NK-92 treated with Interleukin-12 subunit alpha and Interleukin-12 subunit beta, amount 100 ng/mL, for 24 hours (cell line): ENCODE results near the gene ADAR.

Experiments
- DNase-seq: peaks from one replicate; lab custom pipeline; 2025; lab: John Stamatoyannopoulos, UW

The ADAR gene

DNA sequence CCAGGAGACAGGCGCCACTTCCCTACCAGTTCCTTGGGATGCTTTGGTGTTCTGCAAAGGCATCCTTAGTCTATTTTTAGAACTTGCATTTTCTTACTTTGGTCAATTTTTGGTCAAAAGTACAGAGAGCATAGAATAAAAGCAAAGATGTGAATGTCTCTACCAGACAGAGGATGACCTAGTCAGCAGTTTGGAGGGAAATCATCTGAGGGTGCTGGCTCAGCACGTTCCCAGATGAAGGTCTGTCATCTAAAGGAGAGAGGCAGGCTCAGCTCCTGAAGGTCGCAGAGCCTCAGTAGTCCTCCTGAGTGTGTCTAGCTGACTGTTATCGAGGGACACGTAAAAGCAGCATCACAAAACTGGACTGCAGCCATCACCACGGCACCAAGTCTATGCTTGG lies 25.1 kb downstream of the ADAR start:
- no peak for DNase-seq

DNA sequence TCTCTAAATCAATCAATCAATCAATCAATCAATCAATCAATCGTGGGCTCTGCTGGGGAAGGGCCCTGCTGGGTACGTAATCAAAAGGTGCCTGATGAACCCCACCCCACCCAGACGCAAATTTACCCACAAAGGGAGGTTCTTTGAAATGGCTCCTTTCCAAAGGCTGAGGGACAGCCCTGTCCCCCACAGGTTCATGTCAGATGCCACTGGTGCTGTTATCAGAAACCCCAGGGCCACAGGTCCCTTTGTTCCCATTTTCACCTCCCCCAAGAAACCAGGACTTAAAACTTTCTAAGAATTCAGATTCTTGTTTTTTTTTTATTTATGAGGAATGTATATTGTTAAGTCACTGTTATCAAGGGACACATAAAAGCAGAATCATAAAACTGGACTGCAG lies 26.2 kb downstream of the ADAR start:
- no peak for DNase-seq

GRCh38 chr1:154579374-154579773 lies 28.6 kb downstream of the ADAR start:
- DNase-seq: no peak

DNA sequence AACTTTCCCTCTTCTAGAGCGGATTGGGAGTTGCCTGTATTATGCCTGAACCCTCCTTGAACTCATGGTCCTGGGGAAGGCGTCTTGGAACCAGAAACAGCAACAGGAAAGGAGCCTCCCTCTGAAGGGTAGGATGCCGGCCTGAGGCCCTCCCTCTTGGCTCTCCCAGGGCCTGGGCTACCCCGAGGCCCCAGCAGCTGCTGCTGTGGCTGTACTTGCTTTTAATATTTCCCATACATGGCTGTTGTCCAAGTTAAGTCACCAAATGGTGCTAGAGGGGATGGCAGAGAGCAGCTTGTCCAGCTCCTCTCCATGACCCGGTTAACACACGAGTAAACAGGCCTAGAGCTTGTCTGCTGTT lies 29.9 kb downstream of the ADAR start:
- DNase-seq: no peak

- no peak for DNase-seq
Measured at GRCh38 chr1:154577346-154578057, 30.5 kb downstream of the ADAR start.

DNA sequence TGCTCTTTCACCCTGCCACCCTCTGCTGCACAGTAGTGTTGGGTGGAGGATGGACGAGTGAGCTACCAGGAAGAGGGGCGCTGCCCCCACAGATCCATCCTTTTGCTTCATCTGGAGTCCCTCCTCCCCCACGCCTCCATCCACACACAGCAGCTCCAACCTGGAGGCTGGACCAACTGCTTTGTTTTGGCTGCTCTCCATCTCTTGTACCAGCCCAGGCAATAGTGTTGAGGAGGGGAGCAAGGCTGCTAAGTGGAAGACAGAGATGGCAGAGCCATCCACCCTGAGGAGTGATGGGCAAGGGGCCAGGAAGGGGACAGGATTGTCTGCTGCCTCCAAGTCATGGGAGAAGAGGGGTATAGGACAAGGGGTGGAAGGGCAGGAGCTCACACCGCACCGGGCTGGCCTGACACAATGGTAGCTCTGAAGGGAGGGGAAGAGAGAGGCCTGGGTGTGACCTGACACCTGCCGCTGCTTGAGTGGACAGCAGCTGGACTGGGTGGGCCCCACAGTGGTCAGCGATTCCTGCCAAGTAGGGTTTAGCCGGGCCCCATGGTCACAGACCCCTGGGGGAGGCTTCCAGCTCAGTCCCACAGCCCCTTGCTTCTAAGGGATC lies 31.9 kb downstream of the ADAR start:
- DNase-seq: no peak

- no peak for DNase-seq
Measured at GRCh38 chr1:154575147-154575927, 32.6 kb downstream of the ADAR start.

DNA sequence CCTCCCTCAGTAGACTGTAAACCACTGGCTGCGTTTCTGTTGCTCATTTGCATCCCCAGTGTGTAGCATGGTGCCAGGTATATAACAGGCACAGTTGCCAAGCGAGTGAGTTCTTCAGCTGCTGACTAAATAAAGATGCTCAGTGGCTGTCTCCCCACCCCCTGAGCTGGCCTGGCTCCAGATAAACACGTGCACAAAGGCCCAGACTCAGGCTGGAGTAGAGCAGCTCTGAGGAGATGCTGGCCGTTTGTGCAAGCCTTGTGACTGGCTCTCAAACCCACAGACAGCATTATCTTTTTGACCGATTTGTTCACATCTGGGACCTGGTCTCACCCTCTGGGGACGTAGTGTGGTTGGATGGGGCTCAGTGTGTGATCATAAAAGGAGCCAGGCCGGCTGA lies 33.3 kb downstream of the ADAR start:
- no peak for DNase-seq

DNA sequence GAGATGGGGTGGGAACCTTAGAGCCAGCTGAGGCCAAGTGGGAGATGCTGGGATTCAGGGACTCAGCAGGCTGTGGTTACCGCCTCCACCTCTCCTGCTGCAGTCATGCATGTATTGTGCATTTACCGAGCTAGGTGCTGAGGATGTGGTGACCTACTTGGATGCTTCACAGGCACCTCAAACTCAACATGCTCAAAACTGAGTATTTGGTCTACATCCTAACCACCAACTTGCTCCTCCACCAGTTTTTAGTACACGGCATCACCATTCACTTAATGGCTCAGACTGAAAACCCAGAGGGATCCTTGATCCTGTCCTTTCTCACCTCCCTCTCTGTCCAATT lies 34.8 kb downstream of the ADAR start:
- no peak for DNase-seq

DNA sequence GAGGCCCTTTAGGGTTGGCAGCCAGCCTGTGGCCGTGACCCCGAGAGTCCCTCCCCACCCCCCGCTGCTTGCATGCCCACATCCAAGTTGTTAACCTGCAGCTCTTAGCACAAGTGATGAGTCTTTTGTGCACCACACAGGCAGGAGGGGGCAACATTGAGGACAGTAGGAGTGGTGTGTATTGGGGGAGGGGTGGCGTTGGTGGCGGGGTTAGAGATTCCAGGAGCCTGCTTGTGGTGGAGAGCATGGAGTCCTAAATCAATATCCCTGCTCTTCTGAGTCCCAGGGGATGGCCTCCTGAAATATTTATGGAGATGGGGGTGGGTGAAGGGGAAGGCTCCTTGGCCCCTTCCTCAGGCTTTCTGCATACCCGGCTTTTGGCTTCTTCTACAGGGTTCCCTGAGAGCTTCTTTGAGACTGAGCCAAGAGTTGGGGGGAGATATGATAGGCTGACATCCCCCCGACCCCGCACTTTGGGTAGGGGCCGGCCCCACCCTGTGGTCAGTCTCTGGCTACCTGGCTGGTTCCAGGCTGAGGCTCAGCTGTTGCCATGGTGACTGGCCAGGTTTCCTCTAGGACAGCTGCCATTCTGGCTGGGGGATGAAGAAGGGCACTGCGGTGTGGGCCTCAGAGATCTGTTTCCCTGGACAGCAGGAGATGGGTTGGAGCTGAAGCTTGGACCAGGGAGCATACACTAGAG lies 35.4 kb downstream of the ADAR start:
- no peak for DNase-seq

DNA sequence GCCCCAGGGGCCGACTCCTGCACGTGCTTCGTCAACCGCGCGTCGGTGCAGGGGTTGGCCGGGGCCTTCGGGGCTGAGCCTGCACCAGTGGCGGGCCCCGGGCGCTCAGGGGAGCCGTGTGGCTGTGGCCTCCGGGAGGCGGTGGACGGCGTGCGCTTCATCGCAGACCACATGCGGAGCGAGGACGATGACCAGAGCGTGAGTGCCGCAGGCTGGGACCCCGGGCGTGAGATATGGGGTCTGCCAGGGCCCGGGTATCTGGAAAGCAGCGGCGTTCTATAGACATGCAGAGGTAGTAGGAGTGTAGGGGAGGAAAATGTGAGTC lies 36.1 kb downstream of the ADAR start:
- DNase-seq: no peak

GRCh38 chr1:154571244-154571963 lies 36.6 kb downstream of the ADAR start:
- DNase-seq: no peak

DNA sequence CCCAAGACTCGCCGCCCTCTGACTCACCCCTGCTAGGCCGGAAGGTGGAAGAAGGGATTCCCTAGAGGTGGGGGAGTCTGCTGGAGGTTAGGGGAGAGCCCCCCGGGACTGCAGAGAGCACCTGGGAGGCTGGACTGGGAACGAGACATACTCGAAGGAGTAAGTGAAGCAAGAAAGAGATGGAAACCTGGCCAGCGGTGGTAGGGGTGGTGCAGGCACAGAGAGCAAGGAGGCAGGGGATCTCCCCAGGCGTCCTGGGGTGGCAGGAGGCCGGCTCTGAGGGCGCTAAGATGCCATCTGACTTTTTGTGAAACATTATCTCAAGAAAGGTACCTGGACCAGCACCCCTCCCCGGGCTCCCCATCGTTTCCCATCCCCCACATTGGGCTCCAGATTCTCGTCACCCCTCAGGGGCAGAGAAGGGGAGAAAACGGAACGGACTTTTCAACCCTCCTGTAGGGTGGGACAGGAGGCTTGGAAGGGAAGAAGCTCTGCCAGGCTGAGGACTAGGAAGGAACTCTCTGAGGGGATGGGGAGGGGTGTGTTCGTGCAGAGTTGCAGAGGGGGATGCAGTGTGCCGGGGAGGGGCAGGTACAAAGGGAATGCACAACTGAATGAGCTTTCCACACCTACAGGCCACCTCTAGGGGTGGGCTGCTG lies 39.7 kb downstream of the ADAR start:
- no peak for DNase-seq

DNA sequence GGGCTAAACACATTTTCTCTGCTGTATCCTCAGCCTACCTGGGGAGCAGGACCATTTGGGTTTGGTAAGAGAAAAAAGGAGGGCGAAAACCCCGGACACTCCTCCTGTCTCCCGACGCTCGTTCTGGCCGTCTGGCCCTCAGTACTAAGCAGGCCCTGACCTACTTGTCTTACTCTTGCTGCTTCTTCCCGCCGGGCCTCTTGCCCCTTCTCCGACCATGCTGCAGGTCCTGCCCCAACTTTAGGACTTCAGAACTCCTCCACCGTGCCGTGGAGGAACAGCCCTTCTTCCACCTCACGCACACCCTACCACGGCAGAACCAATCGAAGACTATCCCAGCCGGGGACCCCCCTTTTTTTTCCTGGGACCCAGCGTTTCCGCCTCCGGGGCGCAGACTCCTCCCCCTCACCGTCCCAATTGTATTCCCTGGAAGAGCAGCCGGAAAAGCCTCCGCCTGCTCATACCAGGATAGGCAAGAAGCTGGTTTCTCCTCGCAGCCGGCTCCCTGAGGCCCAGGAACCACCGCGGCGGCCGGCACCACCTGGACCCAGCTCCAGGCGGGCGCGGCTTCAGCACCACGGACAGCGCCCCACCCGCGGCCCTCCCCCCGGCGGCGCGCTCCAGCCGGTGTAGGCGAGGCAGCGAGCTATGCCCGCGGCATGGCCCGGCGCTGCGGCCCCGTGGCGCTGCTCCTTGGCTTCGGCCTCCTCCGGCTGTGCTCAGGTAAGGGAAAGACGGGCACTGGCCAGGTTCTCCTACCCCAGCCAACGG lies 40.4 kb downstream of the ADAR start, which contains the start of gene CHRNB2:
CHRNB2 (plus strand) TSS at position 393 of the 771 bp plus-strand sequence; CDS start at position 660, 267 bp downstream.
- no peak for DNase-seq

DNA sequence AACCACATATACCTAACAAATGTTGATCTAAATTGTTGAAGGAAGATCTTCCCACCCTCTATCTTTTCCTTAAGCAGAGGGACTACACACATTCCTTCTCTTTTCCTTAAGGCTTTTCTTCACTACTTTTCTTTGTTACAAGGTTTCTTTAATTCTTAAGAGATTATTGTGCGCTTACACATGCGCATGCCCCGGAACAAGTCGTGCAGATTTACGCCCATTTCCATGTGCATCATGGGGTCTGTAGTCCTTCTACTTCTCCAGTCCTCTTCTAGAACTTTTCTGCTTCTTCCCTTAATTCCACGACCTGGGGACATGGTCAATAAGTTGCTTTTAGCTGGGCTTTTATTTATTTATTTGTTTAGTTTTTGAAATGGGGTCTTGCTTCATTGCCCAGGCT lies 42.1 kb downstream of the ADAR start:
- DNase-seq: no peak

- DNase-seq: peak; percentile 80
Measured at GRCh38 chr1:154559466-154560044, 48.4 kb downstream of the ADAR start.

GRCh38 chr1:154558720-154559465 lies 49.1 kb downstream of the ADAR start:
- peak; percentile 99 for DNase-seq

DNA sequence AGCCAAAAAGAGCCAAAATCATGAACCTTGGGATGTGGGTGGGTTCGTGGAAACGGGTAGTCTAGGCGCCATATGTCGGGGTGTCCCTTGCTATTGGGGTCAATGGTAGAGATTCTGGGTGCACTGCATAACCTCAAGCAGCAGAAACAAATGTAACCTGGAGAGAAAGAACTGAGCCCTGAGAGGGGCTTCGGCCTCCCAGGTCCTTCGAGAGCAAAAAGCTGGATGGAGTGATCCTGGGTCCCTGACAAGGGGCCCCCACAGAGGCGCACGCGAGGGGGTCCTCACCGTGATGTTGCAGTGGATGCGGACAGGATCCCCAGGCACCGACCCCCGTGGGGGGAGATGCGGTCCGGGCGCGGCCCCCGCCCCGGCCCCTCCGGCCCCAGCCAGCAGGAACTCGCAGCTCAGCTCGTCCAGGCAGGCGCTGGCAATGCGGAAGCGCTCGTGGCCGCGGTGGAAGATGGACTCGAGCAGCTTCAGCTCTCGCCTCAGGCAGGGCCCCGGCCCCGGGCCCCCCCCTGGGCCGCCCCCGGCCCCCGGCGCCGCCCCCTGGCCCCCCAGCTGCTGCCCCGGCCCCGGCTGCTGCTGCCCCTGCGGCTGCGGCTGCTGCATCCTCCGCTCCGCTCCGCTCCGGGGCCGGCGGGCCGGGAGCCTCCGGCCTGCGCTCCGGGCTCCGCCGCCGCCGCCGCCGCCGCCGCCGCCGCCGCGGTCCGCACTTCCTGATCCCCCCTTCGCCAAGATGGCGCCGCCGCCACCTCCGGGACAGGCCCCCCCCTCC lies 49.9 kb downstream of the ADAR start, which contains the start of gene UBE2Q1:
UBE2Q1 (minus strand) TSS at position 724 of the 781 bp plus-strand sequence; CDS start at position 615, 109 bp downstream.
- no peak for DNase-seq
